ENCODE data around the gene JADE3. TPM values are rescaled to one million over a fixed set of nuclear protein-coding genes. Genes with fewer than 3 reads are reported as not detected.
"Not testable (repeated sequence)": the region's sequence is repeated elsewhere in the genome, so short reads cannot be mapped to it uniquely, and the experiment has no call there.

JADE3 gene
- total RNA-seq, 1 donor from 2014 or later: 3.7 TPM

DNA sequence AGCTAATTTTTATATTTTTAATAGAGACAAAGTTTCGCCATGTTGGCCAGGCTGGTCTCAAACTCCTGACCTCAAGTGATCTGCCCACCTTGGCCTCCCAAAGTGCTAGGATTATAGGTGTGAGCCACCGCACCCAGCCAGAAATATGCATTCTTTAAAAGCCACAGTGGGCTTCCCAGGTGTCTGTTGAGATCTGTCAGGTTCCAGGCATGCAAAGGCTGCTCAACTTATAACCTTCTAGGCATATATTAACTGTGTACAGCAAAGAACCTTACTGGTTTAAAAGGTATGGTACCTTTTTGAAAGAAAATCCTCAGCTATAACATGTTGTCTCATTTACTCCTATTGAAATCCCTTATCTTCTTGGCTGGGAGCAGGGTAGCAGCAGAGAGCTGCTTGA, 42.5 kb downstream of the JADE3 start:
- TF ChIP-seq, protein P1, sequence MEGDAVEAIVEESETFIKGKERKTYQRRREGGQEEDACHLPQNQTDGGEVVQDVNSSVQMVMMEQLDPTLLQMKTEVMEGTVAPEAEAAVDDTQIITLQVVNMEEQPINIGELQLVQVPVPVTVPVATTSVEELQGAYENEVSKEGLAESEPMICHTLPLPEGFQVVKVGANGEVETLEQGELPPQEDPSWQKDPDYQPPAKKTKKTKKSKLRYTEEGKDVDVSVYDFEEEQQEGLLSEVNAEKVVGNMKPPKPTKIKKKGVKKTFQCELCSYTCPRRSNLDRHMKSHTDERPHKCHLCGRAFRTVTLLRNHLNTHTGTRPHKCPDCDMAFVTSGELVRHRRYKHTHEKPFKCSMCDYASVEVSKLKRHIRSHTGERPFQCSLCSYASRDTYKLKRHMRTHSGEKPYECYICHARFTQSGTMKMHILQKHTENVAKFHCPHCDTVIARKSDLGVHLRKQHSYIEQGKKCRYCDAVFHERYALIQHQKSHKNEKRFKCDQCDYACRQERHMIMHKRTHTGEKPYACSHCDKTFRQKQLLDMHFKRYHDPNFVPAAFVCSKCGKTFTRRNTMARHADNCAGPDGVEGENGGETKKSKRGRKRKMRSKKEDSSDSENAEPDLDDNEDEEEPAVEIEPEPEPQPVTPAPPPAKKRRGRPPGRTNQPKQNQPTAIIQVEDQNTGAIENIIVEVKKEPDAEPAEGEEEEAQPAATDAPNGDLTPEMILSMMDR (conservative IDR thresholded peaks at IDR 0.05; ENCODE audit: low read depth, low read length): no peak
- H3K4me3 ChIP-seq (ENCODE audit: low read depth, low read length): no peak overlapping the region

DNA sequence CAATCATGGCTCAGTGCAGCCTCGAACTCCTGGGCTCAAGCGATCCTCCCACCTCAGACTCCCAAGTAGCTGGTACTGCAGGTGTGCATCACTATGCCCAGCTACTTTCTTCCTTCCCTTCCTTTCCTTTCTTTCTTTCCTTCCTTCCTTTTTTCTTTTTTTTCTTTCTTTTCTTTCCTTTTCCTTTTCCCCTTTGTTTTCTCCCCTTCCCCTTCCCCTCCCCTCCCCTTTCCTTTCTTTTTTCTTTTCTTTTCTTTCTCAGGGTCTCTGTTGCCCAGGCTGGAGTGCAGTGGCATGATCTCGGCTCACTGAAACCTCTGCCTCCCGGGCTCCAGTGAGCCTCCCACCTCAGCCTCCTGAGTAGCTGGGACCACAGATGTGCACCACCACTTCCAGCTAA, 44.4 kb downstream of the JADE3 start:
- H3K4me3 ChIP-seq (ENCODE audit: low read depth, low read length); DNase-seq (ENCODE audit: low read depth): not testable (repeated sequence)

More for the DNA sequence above, 42.5 kb downstream of the JADE3 start:
- no peak for DNase-seq (ENCODE audit: low read depth)

DNA sequence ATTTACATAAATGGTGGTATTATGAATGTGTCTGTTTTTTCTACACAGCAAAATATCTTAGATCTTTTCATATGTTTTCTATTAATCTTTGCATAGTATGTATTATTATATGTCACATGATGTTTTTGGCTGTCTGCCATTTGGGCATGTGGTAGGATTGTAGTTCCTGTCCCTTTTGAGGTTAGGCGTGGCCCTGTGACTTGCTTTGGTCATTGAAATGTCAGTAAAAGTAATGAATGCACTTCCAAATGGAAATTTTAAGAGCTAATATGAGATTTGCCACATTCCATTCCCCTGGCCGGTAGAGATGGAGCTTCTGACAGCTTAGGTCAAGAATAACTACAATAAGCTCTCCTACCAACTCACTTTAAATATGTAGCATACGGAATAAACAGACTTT, 45.1 kb downstream of the JADE3 start:
- no peak for DNase-seq (ENCODE audit: low read depth)
- H3K4me3 ChIP-seq (ENCODE audit: low read depth, low read length): no peak overlapping the region
- TF ChIP-seq, protein P1 (conservative IDR thresholded peaks at IDR 0.05; ENCODE audit: low read depth, low read length): no peak

DNA sequence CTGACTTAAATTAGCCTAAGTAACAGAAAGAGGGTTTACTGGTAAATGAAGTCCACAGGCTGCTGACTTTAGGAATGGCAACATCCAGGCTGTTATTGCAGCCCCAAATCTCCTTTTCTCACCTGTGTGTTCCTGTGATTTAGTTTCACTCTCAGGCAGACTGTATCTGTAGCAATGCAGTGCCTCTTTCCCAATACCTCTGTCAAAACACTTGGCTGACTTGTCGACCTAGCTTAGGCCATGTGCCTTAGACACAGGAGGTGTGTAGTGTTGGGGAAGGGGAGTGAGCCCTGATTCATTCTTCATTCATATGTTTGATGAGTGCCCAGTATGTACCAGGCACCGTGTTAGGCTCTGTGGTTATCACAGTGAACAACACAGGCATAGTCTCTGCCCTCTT, 46.9 kb downstream of the JADE3 start:
- DNase-seq (ENCODE audit: low read depth): no peak
- TF ChIP-seq, protein P1 (conservative IDR thresholded peaks at IDR 0.05; ENCODE audit: low read depth, low read length): no peak

DNA sequence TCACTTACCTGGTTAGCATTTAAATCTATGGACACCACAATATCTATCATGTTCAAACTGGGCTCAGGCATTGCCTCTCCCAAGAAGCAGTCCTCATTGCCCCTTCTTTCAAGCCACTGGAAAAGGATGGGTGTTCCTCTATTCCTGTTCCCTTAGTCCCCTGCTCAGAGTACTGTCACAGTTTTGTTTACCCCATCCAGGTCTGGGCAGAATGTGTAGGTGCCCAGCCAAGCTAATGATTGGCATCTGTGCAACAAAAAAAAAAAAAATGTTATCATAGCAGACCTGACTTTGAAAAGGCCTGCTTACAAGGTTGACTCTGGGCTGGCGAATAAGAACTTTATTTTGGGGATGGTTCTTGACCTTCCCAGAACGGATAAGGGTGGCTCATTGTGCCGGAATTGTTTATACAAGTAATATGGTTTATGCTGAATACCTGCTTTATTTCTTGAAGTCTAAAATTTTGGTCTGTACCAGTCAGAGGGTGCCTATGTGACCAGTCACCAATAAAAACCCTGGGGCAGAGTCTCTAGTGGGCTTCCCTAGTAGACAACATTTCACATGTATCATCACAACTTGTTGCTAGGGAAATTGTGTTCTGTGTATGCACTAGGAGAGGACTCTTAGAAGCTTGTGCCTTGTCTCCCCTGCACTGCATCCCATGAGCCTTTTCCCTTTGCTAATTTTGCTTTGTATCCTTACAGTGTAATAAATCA, 47.9 kb downstream of the JADE3 start:
- H3K4me3 ChIP-seq (ENCODE audit: low read depth, low read length): no peak overlapping the region
- TF ChIP-seq, protein P1 (conservative IDR thresholded peaks at IDR 0.05; ENCODE audit: low read depth, low read length): no peak
- DNase-seq (ENCODE audit: low read depth): no peak

More for the DNA sequence above, 46.9 kb downstream of the JADE3 start:
- H3K4me3 ChIP-seq (ENCODE audit: low read depth, low read length): no peak overlapping the region

DNA sequence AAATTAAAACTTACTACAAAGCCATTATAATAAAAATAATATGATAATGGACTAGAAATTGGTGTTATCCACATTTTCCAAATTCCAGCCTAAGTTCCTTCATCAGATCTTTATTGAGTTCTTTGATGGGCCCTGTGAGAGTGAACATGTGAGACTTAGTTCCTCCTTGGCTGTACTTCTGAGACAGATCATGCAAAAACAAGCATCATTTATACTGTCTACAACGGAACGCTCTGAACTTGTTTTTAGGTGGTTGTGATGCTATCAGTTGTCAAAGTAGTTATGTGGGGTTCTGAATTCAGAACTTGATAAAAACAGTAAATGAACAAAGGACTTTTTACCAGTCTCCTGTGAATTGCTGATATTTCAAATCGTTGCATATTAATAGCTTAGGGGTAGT, 48.9 kb downstream of the JADE3 start:
- no peak for DNase-seq (ENCODE audit: low read depth)
- H3K4me3 ChIP-seq (ENCODE audit: low read depth, low read length): no peak overlapping the region
- TF ChIP-seq, protein P1 (conservative IDR thresholded peaks at IDR 0.05; ENCODE audit: low read depth, low read length): no peak

DNA sequence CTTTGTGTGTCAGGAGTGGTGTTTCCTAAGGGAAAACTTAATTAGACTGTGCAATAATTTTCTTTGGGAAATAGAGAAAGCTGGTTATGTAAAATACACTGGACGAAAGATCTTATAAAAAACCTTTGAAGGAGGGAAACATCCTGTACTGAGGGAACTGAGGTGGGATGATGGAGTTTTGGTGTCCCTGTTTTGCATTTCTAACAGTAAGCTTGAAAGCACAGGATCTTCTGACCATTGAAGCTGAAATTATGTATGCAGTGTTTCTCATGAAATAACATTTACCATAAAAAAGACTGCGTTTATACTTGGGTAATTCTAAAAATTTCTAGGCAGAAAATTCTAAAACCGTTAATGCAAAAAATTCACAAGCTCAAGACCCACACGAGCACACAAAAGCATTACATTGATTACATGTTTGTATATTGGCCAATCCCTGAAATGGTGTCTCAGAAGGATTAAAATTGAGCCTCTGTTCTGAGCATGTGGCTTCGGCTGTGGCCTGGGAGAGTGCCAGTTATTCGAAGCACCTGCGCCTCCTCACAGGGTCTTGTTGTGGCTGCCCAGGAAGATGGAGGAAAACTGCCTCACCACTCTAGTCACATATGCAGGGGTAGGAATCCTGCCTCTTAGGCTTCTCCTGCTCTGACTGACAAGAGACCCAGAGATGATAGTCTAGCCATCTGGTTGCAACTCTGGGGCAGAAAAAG, 49.5 kb downstream of the JADE3 start:
- DNase-seq (ENCODE audit: low read depth): no peak
- no peak overlapping the region for H3K4me3 ChIP-seq (ENCODE audit: low read depth, low read length)
- TF ChIP-seq, protein P1 (conservative IDR thresholded peaks at IDR 0.05; ENCODE audit: low read depth, low read length): no peak

All from epithelial cell of proximal tubule (primary cell).